Measurements from ENCODE around the gene CRTC3. TPM values are rescaled to one million over a fixed set of nuclear protein-coding genes. Genes with fewer than 3 reads are reported as not detected.

Gene CRTC3
- total RNA-seq, 1 experiment from 2014 or later, result 3.9 TPM

GRCh38 chr15:90545095-90545494, 15.4 kb downstream of the CRTC3 start:
- no peak for DNase-seq
- H3K14ac ChIP-seq (ENCODE audit: insufficient read depth, low read length), result no peak overlapping the region

More at GRCh38 chr15:90545095-90545494, 15.4 kb downstream of the CRTC3 start:
- no peak overlapping the region for H3K9ac ChIP-seq (ENCODE audit: extremely low read depth, insufficient read length, low read length)
- no peak overlapping the region for H3K4ac ChIP-seq (ENCODE audit: low read depth, low read length)
- no peak overlapping the region for H3K18ac ChIP-seq (ENCODE audit: insufficient read length, low read depth, low read length)
- no peak overlapping the region for H2AK5ac ChIP-seq (ENCODE audit: insufficient read length, low read length)
- no peak overlapping the region for H4K8ac ChIP-seq (replicated peaks; ENCODE audit: insufficient read length, low read depth, low read length)
- no peak overlapping the region for H3K27ac Mint-ChIP-seq
- peak; percentile 20; the same call in 1 of the 3 replicates for TF ChIP-seq CTCF (conservative IDR thresholded peaks at IDR 0.05)
- H4K91ac ChIP-seq (ENCODE audit: insufficient read length, low read depth, low read length), result no peak overlapping the region
- H3K27ac ChIP-seq (ENCODE audit: insufficient read length, low read depth, low read length), result no peak overlapping the region
- H3K79me1 ChIP-seq (ENCODE audit: insufficient read depth, low read depth, low read length, poor library complexity, severe bottlenecking), result no peaks in the 10 kb centered on the region
- H3K27me3 ChIP-seq (ENCODE audit: insufficient read depth, low read length), result no peaks in the 10 kb centered on the region
- no peak overlapping the region for H2BK20ac ChIP-seq (ENCODE audit: low read depth, low read length, poor library complexity, severe bottlenecking)
- H3K4me1 ChIP-seq (ENCODE audit: insufficient read depth, low read length), result no peaks in the 10 kb centered on the region
- H3K56ac ChIP-seq (ENCODE audit: insufficient read length, low read depth, low read length), result no peak overlapping the region
- no peaks in the 10 kb centered on the region for H3K9me3 ChIP-seq (ENCODE audit: control insufficient read depth, low read depth, low read length)
- H3T11ph ChIP-seq (ENCODE audit: low read length), result no peak overlapping the region
- H2BK15ac ChIP-seq (ENCODE audit: low read depth, low read length), result no peak overlapping the region
- no peak overlapping the region for H2BK12ac ChIP-seq (ENCODE audit: insufficient read length, low read depth, low read length)
- no peaks in the 10 kb centered on the region for H3K4me1 Mint-ChIP-seq
- H3K27me3 Mint-ChIP-seq (ENCODE audit: low read depth), result no peaks in the 10 kb centered on the region
- no peak overlapping the region for H3K4me3 Mint-ChIP-seq
- H2AFZ ChIP-seq (ENCODE audit: low read length), result no peak overlapping the region
- H3K79me2 ChIP-seq (ENCODE audit: insufficient read depth, low read length), result no peaks in the 10 kb centered on the region
- WGBS (ENCODE audit: extremely low coverage, insufficient read length, low lambda C conversion rate), result no CpG with 5 or more reads among the region's 7 CpGs
- no peak overlapping the region for H3K4me2 ChIP-seq (ENCODE audit: insufficient read depth, insufficient read length, low read length)
- H3K23me2 ChIP-seq (ENCODE audit: insufficient read length, low read depth, low read length, poor library complexity, severe bottlenecking), result no peaks in the 10 kb centered on the region
- no peaks in the 10 kb centered on the region for H3K9me3 Mint-ChIP-seq
- H2BK120ac ChIP-seq (ENCODE audit: low read depth, low read length, poor library complexity, severe bottlenecking), result no peak overlapping the region
- no peak overlapping the region for H3K23ac ChIP-seq (ENCODE audit: insufficient read length, low read depth, low read length)
- H2BK5ac ChIP-seq (ENCODE audit: insufficient read length, low read length), result no peak overlapping the region
- no peaks in the 10 kb centered on the region for H3K36me3 Mint-ChIP-seq (ENCODE audit: insufficient read depth in 1 of 3, low read depth in 3 of 3)
- H4K5ac ChIP-seq (ENCODE audit: insufficient read length, low read depth, low read length), result no peak overlapping the region
- no peaks in the 10 kb centered on the region for H4K20me1 ChIP-seq (ENCODE audit: control insufficient read depth, insufficient read depth, insufficient read length)
